ENCODE results near the gene LRRC59. TPM values are rescaled to one million over a fixed set of nuclear protein-coding genes. Genes with fewer than 3 reads are reported as not detected.

LRRC59 gene
- total and polyA plus RNA-seq, 7 donors: 15.9 to 122 (median 48.0) TPM

DNA sequence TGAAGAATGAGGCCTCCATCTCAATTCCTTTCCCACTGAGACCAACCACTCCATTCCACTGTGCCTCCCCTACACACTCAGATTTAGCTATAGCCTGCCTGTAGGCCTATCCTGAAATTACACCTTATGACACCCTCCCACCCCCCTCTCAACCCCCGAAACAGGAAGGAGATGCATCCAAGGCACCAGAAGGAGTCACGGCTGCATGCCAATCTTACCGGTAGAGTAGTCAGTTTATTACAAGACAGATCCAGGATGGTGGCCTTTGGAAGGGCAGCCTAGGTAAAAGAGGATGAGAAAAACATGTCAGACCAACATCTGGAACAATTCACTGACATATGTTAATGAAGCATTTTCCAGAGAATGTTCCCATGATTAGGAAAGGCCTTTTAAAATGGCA, 2.6 kb downstream of the LRRC59 start:
- TF ChIP-seq, protein P1, sequence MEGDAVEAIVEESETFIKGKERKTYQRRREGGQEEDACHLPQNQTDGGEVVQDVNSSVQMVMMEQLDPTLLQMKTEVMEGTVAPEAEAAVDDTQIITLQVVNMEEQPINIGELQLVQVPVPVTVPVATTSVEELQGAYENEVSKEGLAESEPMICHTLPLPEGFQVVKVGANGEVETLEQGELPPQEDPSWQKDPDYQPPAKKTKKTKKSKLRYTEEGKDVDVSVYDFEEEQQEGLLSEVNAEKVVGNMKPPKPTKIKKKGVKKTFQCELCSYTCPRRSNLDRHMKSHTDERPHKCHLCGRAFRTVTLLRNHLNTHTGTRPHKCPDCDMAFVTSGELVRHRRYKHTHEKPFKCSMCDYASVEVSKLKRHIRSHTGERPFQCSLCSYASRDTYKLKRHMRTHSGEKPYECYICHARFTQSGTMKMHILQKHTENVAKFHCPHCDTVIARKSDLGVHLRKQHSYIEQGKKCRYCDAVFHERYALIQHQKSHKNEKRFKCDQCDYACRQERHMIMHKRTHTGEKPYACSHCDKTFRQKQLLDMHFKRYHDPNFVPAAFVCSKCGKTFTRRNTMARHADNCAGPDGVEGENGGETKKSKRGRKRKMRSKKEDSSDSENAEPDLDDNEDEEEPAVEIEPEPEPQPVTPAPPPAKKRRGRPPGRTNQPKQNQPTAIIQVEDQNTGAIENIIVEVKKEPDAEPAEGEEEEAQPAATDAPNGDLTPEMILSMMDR (IDR thresholded peaks at IDR 0.05): no peak
- H3K36me3 ChIP-seq (ENCODE audit: insufficient read depth in 1 of 2, low read depth in 1 of 2): peaks cover 25 to 53% of the 10 kb centered on the region in 2 donors
- DNase-seq: no peak
- intact Hi-C loops (cut with DNase I): no loop called here
- no peaks in the 10 kb centered on the region for H3K27me3 ChIP-seq (ENCODE audit: insufficient read depth in 3 of 3, low read length in 2 of 3)
- no peak overlapping the region for H3K27ac ChIP-seq
- no peak overlapping the region for H3K4me3 ChIP-seq
- 15 to 24% (median 23%) methylated on average over 3 of the region's 3 CpGs for WGBS, 3 donors
- ATAC-seq: no peak
- H3K4me1 ChIP-seq: peaks cover 17% of the 10 kb centered on the region
- H3K9me3 ChIP-seq: no peaks in the 10 kb centered on the region

DNA sequence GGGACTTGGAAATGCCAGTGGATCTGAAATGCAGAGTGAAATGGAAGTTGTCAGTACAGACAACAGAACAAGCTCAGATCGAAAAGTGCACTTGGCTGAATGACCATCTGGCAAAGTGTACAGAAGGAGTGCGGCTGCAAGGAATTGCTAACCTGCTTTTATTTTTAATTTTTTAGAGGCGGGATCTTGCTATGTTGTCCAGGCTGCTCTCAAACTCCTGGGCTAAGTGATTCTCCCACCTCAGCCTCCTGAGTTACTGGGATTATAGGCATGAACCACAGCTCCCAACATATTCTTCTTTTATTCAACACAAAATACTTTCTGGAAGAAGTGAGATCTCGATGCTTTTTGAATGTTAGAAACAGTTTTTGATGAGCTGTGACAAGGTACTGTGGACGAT, 3.6 kb downstream of the LRRC59 start:
- TF ChIP-seq, protein P1 (IDR thresholded peaks at IDR 0.05): no peak
- H3K27ac ChIP-seq: no peak overlapping the region
- no peaks in the 10 kb centered on the region for H3K9me3 ChIP-seq
- peaks cover 25 to 63% of the 10 kb centered on the region in 2 donors for H3K36me3 ChIP-seq (ENCODE audit: insufficient read depth in 1 of 2, low read depth in 1 of 2)
- intact Hi-C loops (cut with DNase I): no loop called here
- ATAC-seq (no peak), DNase-seq (no peak)
- H3K27me3 ChIP-seq (ENCODE audit: insufficient read depth in 3 of 3, low read length in 2 of 3): no peaks in the 10 kb centered on the region
- H3K4me1 ChIP-seq: peaks cover 17% of the 10 kb centered on the region
- WGBS, 3 donors: 85 to 88% (median 86%) methylated on average over 5 of the region's 5 CpGs
- no peak overlapping the region for H3K4me3 ChIP-seq

DNA sequence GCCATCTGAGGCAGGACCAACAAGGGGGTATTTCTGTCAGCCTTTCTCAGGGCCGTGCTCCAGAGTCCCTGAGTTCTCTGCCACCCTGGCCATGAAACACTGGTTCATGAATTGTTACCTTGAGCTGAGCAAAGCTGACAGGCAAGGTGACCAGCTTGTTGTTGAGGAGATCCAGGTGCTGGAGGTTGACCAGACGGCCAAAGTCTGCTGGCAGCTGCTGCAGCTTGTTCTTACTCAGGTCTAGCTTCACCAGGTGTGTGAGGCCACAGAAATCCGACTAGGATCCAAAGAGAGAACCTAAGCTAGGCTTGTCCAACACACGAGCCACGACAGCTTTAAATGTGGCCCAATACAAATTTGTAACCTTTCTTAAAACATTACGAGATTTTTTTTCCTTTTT, 4.7 kb downstream of the LRRC59 start:
- intact Hi-C loops (cut with DNase I): no loop called here
- H3K36me3 ChIP-seq (ENCODE audit: insufficient read depth in 1 of 2, low read depth in 1 of 2): peaks cover 25 to 74% of the 10 kb centered on the region in 2 donors
- H3K4me1 ChIP-seq: peaks cover 17% of the 10 kb centered on the region
- DNase-seq (no peak), ATAC-seq (no peak)
- TF ChIP-seq, protein P1 (IDR thresholded peaks at IDR 0.05): no peak
- H3K27ac ChIP-seq: no peak overlapping the region
- H3K9me3 ChIP-seq: no peaks in the 10 kb centered on the region
- 85 to 93% (median 91%) methylated on average over 6 of the region's 6 CpGs for WGBS, 3 donors
- H3K4me3 ChIP-seq: no peak overlapping the region
- H3K27me3 ChIP-seq (ENCODE audit: insufficient read depth in 3 of 3, low read length in 2 of 3): no peaks in the 10 kb centered on the region

- Histone ChIP-seq H3K4me3 (no peak overlapping the region), H3K4me1 (no peaks in the 10 kb centered on the region), H3K9me3 (no peaks in the 10 kb centered on the region), H3K27ac (no peak overlapping the region), H3K27me3 (ENCODE audit: insufficient read depth in 3 of 3, low read length in 2 of 3) (no peaks in the 10 kb centered on the region), H3K36me3 (ENCODE audit: insufficient read depth in 1 of 2, low read depth in 1 of 2) (peaks cover 28 to 100% of the 10 kb centered on the region in 2 donors)
- intact Hi-C loops (cut with DNase I): no loop called here
- ATAC-seq (no peak), DNase-seq (no peak)
- whole genome bisulfite sequencing, 3 donors: 95 to 98% (median 98%) methylated on average over 6 of the region's 6 CpGs
- TF ChIP-seq, protein P1 (IDR thresholded peaks at IDR 0.05): no peak
Measured at GRCh38 chr17:50389534-50389933, 7.8 kb downstream of the LRRC59 start.

DNA sequence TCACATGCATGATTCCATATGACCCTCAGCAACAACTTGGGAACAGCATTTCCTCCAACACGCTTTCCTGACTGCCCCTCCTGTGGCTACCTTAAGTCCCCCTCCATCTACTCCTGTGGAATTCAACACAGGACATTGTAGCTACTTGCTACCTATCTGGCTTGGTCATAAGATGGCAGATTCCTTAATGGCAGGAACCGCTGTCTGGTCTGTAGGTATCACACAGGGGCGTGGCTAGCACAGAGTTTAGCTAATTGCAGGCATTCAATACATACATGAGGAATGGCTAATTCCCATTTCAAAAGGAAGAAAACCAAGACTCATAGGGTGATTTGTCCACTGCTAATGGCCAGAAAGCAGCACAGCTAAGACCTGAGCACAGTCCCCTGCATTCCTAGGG, 8.6 kb downstream of the LRRC59 start:
- TF ChIP-seq, protein P1 (IDR thresholded peaks at IDR 0.05): no peak
- intact Hi-C loops (cut with DNase I): no loop called here
- Histone ChIP-seq H3K4me1 (no peaks in the 10 kb centered on the region), H3K27ac (no peak overlapping the region), H3K9me3 (no peaks in the 10 kb centered on the region), H3K27me3 (ENCODE audit: insufficient read depth in 3 of 3, low read length in 2 of 3) (no peaks in the 10 kb centered on the region), H3K36me3 (ENCODE audit: insufficient read depth in 1 of 2, low read depth in 1 of 2) (peaks cover 28 to 100% of the 10 kb centered on the region in 2 donors), H3K4me3 (no peak overlapping the region)
- WGBS, 3 donors: 96 to 99% (median 97%) methylated on average over 3 of the region's 3 CpGs
- no peak for ATAC-seq
- no peak for DNase-seq
